ENCODE measurements around the gene CD109.
"Not testable (repeated sequence)": the region's sequence is repeated elsewhere in the genome, so short reads cannot be mapped to it uniquely, and the experiment has no call there.

Gene CD109

DNA sequence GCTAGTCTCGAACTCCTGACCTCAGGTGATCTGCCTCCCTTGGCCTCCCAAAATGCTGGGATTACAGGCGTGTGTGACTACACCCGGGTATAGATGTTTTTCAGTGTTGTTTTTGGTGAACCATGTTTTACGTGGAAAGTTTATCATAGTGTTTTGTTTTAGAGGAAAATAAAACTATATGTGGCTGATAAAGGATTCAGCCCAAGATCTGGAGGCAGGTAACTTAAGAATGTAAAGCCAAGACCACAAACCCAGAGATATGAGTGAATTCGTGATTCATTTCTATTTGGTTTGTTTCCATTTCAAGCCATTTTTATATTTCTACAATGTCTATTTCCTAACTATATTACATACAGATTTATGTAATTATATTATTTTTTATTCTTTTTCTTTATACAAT, 16.2 kb upstream of the CD109 start:
- in situ Hi-C loops (cut with HindIII; ENCODE audit: low pct_ligation_motif_present, low pct_unique_long_range_greater_than_20kb, low sequenced_read_pairs), result not testable (repeated sequence)

DNA sequence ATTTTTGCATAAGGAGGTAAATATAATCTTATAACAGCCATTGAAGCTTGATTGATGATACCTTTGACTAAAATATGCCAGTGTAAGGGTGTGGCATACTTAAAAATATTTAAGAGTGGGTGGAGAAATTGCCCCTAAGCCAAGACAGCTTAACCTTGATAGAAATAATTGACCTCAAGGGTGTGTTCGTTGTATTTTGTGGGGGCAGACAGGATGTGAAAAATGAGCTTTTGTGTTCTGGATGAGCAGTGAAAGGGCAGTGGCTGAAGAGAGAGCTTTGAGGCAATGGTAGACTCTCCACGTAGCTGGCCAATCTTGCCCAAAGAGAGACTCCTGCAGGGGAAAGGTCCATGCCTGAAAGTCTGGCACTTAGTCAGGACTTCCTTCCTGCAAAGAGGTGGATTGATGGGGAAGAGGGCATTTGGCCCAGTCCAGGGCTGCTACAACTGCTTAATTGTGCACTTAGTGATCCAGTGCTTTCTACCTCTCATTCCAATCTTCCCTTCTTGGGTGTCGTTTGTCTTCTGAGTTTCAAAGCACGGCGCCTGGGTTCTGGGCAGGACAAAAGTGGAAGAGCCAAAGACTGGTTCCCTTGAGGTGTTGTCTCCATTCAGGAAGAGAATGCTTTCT, 15.6 kb upstream of the CD109 start:
- DNase-seq, result no peak
- in situ Hi-C loops (cut with HindIII; ENCODE audit: low pct_ligation_motif_present, low pct_unique_long_range_greater_than_20kb, low sequenced_read_pairs), result no loop called here

More for the DNA sequence above, 16.2 kb upstream of the CD109 start:
- not testable (repeated sequence) for DNase-seq

DNA sequence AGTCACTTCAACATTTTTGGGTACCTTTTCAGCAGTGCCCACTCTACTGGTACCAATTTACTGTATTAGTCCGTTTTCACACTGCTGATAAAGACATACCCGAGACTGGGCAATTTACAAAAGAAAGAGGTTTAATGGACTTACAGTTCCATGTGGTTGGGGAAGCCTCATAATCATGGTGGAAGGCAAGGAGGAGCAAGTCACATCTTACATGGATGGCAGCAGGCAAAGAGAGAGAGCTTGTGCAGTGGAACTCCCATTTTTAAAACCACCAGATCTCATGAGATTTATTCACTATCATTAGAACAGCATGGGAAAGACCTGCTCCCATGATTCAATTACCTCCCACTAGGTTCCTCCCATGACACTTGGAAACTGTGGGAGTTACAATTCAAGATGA, 12.4 kb upstream of the CD109 start:
- in situ Hi-C loops (cut with HindIII; ENCODE audit: low pct_ligation_motif_present, low pct_unique_long_range_greater_than_20kb, low sequenced_read_pairs); DNase-seq: not testable (repeated sequence)

DNA sequence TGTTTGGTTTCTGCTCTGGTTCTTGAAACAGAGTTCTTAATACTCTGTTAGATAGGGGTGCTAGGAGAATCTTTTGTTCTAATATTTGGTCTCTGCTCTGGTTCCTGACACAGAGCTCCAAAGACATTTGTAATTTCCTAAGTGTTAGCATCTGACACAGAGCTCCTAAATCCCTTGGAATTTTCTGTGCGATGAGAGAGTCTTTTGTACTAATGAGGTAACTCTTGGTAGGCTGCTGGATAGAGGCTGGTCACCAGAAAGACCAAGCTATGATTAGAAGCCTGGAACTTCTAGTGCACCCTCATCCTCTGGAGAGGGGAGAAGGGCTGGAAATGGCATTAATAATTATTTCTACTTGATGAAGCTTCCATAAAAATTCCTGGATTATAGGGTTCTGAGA, 7.7 kb upstream of the CD109 start:
- in situ Hi-C loops (cut with HindIII; ENCODE audit: low pct_ligation_motif_present, low pct_unique_long_range_greater_than_20kb, low sequenced_read_pairs), result no loop called here
- DNase-seq, result no peak

DNA sequence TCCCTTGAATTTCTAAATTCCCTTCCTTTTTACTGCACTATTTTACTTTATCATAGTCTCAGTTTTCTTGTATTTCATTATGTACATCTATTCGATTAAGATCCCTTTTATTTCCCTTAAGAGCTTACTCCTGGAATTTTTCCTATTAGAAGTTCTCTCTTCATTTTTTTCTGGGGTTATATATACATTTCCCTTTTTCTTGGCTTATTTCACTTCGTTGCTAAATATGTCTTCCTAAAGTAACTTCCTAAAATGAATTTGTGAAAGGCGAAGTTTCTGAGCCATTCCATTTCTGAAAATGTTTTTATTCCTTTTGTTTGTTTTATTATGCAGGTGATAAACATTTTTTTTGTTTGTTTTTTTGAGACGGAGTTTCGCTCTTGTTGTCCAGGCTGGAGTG, 5.9 kb upstream of the CD109 start:
- no peak for DNase-seq
- in situ Hi-C loops (cut with HindIII; ENCODE audit: low pct_ligation_motif_present, low pct_unique_long_range_greater_than_20kb, low sequenced_read_pairs), result no loop called here

DNA sequence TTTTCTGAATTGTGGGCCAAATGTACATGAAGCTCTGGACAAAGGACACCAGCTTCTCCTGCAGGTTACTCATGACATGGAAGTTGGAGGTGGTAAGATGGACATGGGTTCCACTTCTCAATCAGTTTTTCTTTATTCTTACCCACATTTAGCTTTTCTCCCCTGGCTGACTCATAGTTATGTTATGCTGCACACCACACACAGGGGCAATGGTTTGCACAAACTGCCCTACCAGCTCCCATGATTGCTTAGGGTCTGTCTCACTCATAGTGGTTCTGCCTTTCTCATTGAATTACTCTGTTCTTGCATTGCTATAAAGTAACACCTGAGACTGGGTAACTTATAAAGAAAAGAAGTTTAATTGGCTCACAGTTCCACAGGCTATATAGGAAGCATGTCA, 4.5 kb upstream of the CD109 start:
- no peak for DNase-seq
- in situ Hi-C loops (cut with HindIII; ENCODE audit: low pct_ligation_motif_present, low pct_unique_long_range_greater_than_20kb, low sequenced_read_pairs), result no loop called here

DNA sequence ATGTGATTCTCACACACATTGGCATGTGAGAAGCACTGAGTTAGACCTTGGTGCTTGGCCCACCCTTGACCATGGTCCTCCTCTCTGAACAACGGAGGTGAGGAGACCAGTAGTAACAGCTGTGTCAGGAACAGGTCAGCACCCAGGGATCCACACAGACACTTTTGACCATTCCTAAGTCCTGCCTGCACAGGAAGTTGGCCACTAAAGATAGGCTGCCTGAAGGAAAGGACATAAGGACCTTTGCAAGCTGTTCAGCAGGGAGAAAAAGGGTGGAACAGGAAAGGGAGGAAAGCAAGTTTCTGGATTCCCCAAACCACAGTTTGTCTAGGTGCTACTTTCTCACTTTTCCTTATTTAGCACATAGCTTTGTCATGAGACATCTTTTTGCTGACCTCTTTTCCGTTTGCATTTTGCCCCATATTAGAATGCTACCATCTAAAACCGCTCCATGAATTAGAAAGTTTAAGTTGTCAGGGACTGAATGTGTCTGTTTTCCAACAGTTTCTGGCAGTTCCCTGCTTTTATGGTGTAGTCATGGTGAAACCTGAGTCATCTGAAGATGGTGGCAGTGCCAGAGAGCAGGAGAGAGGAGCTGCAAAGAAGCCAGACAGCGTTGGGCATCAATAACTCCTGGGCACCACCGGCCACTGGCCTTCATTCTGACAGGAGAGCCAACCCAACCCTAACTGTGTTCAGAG, 1.1 kb upstream of the CD109 start:
- in situ Hi-C loops (cut with HindIII; ENCODE audit: low pct_ligation_motif_present, low pct_unique_long_range_greater_than_20kb, low sequenced_read_pairs), result no loop called here
- peak; percentile 64 for DNase-seq

DNA sequence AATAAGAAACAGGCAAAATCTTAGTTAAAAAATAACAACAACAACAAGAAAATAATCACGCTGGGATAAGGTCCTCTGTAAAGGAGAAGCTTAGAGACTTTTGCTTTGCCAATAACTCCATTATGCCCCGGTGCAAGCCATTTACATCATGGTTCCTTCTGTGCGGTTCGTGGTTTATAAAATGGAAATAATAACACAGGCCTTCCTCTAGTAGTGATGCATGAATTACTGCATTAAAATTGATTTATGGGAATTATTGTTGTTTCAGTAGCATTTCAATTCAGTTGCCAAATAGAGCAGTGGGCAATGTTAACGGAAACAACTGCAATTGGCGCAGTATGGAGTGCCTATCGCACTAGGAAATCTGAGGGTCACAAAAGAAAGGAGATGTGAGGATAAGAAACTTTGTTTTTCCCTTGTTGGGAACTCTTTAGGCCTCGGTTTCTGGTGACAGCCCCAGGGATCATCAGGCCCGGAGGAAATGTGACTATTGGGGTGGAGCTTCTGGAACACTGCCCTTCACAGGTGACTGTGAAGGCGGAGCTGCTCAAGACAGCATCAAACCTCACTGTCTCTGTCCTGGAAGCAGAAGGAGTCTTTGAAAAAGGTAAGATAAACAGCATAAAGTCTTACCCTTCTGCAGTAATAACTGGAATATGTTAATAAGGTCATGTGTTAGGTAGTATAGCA, 1.1 kb downstream of the CD109 start:
- in situ Hi-C loops (cut with HindIII; ENCODE audit: low pct_ligation_motif_present, low pct_unique_long_range_greater_than_20kb, low sequenced_read_pairs), result no loop called here
- no peak for DNase-seq

DNA sequence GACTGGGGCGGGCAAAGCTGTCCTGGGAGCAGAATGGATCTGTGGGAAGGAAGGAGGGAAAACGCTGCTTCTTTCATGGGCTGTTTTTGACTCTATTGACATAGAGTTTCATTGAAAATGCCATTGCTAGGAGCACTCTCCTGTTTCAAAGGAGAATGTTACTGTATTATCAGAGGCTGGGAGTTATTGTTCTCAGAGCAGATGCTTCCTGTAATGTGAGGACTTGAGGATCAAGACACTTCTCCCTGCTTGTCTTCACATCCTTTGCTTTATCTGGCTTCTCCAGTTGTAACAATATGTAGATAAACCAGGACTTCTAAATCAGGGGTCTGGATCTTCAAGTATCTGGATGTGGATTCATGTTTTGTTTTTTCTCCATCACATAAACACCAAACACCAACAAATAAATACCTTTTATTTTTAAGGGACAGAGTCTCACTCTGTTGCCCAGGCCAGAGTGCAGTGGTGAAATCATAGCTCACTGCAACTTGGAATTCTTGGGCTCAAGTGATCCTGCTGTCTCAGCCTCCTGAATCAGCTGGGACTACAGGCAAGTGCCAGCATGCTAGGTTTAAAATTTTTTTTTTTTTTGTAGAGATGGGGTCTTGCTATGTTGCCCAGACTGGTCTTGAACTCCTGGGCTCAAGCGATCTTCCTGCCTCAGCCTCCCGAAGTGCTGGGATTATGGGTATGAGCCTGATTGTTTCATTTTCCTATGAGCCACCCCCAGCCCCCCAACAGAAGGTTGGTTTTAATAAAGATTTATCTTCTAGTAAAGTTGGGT, 3.9 kb downstream of the CD109 start:
- DNase-seq, result no peak
- in situ Hi-C loops (cut with HindIII; ENCODE audit: low pct_ligation_motif_present, low pct_unique_long_range_greater_than_20kb, low sequenced_read_pairs), result no loop called here

DNA sequence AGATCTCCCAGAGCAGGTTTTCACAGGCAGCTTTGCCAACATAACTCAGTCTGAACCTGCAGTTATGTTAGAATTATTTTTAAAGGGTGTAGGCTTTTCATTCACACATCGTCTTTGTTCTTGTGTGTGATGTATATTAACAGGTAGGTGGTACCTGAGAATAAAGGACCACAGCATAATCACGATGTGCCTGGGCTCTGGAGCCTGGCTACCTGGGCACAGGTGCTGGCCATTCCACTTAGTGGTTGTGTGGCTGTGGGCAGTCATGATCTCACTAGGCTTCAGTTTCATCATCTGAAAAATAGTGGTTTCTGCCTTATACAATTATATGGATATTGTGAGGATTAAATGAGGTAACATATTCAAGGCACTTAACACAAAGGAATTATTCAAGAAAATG, 6.4 kb downstream of the CD109 start:
- in situ Hi-C loops (cut with HindIII; ENCODE audit: low pct_ligation_motif_present, low pct_unique_long_range_greater_than_20kb, low sequenced_read_pairs), result no loop called here
- no peak for DNase-seq

DNA sequence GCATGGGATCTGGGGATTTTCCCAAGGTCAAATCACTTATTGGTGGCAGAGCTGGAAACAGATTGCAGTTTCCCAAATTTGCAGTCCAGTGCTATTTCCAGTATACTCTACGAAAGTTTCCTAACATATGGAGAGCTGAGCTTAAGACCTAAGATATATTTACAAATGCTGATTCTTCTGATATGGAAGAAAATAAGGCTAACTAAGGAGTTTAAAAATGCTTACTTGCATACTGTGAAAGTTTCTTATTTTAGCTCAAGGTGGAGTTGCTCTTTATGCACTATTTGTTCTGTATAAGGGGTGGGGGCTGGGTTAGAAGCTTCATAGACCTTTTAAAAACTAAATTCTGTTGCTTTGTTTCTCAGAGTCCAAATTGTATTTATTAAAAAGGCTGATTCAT, 7.5 kb downstream of the CD109 start:
- in situ Hi-C loops (cut with HindIII; ENCODE audit: low pct_ligation_motif_present, low pct_unique_long_range_greater_than_20kb, low sequenced_read_pairs), result no loop called here
- no peak for DNase-seq

DNA sequence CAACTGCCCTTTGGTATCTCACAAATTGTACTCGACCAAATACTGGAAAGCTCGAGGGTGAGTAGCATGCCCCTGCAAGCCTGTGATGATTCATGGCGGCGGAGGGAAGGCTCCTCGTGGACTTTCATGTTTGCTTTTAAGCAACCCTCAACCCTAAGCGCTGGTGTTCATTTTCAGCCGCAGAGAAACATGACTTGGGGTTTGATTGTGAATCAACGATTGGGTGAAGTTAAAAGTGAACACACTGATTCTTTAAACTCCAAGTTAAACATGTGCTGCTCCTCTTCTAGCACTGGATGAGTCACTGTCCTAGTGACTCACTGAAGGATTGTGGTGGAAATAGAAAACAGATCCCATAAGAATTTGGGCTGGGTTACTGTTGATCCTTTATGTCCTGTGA, 8.3 kb downstream of the CD109 start:
- peak; percentile 71 for DNase-seq
- in situ Hi-C loops (cut with HindIII; ENCODE audit: low pct_ligation_motif_present, low pct_unique_long_range_greater_than_20kb, low sequenced_read_pairs), result no loop called here

DNA sequence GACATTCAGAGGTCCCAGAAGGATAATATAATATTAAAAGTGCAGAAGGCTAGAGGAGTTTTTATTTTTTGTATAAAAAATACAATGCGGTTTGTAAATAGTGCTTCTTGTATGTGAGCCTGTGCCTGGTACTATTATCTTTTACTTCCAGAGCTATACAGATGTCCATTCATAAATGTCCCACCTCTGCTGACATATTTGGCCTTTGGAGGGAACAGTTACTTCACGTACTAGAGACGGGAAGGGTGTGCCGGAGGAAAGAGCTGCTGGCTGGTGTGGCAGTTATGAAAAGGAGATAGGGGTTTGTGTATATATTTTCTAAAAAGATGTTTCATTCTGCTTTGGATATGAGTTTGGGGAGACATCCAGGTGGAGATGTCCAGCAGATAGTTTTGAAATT, 8.8 kb downstream of the CD109 start:
- DNase-seq, result no peak
- in situ Hi-C loops (cut with HindIII; ENCODE audit: low pct_ligation_motif_present, low pct_unique_long_range_greater_than_20kb, low sequenced_read_pairs), result no loop called here

DNA sequence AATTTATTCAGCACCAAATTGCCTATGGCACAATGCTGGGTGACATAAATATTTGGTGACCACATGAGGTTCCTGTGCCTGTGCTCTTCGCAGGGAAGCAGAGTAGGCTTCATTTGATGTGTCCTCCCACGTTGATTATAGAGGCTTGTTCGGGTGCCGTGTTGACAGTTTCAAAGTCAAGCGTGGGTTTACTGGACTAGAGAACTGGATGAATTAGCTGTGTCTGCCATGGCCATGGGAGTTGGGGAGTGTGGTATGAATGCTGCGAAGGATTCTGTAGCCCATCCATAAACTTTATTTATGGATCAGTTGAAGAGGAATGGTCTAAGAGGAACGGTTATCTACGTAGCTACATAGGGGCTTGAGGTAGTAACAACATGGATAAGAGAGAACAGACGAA, 11.0 kb downstream of the CD109 start:
- in situ Hi-C loops (cut with HindIII; ENCODE audit: low pct_ligation_motif_present, low pct_unique_long_range_greater_than_20kb, low sequenced_read_pairs), result no loop called here
- no peak for DNase-seq

DNA sequence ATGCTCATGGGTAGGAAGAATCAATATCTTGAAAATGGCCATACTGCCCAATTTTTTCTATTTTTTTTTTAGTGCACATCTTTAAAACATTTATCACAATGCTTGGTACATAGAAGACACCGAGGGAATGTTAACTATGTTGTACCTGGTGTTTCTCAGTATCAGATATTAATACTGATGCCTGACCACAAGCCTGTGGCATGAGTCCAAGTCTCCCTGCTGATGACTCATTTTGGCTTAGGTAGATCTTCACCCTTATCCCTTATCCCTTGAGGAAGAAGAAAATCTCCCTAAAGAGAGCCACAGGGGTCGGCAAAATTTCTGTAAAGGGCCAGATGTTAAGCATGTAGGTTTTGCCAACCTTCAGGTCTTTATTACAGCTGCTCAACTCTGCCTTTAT, 14.5 kb downstream of the CD109 start:
- in situ Hi-C loops (cut with HindIII; ENCODE audit: low pct_ligation_motif_present, low pct_unique_long_range_greater_than_20kb, low sequenced_read_pairs), result no loop called here
- DNase-seq, result peak; percentile 65

DNA sequence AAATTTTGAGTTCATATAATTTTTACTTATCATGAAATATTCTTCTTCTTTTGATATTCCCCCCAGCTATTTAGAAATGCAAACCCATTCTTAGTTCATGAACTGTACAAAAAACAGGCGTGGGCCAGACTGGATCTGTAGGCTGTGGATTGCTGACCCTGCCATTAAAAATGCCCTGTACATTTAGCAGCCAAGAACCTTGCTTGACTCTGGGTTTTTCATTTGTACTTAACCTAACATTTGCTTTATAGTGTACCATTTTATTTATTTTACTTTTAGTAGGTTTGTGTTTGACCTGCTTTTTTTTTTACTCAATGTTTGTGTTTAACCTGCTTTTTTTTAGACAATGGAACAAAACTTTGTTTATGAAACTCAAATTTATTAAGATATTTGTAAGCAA, 14.9 kb downstream of the CD109 start:
- in situ Hi-C loops (cut with HindIII; ENCODE audit: low pct_ligation_motif_present, low pct_unique_long_range_greater_than_20kb, low sequenced_read_pairs), result no loop called here
- no peak for DNase-seq

DNA sequence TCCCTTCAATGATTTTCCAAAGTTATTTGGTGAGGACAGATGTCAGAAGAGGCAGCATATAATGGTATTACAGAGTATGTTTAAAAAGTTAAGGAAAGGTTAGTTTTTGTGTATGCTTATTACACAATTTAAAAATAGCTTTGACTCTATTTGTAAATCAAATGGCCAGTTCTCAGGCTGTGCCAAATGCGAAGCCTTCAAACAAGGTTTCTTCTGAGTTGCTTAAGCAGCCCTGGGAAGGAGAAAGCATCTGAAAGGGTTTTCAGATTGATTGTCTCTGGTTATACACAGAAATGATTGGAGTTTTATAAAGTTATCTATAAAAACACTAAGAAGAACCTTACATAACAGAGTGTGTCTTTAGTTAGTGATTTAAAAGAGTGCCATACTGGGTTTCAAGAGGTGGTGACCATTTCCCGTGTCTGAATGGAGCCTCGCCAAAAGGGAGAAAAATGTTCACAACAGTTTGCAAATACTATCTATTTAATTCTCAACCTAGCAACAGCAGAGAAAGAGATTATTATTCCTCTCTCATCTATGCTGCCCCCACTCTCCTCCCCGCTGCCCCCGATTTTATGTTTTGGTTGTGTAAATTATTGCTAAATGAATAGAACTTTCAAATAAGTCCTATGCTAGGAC, 16.7 kb downstream of the CD109 start:
- in situ Hi-C loops (cut with HindIII; ENCODE audit: low pct_ligation_motif_present, low pct_unique_long_range_greater_than_20kb, low sequenced_read_pairs), result no loop called here

DNA sequence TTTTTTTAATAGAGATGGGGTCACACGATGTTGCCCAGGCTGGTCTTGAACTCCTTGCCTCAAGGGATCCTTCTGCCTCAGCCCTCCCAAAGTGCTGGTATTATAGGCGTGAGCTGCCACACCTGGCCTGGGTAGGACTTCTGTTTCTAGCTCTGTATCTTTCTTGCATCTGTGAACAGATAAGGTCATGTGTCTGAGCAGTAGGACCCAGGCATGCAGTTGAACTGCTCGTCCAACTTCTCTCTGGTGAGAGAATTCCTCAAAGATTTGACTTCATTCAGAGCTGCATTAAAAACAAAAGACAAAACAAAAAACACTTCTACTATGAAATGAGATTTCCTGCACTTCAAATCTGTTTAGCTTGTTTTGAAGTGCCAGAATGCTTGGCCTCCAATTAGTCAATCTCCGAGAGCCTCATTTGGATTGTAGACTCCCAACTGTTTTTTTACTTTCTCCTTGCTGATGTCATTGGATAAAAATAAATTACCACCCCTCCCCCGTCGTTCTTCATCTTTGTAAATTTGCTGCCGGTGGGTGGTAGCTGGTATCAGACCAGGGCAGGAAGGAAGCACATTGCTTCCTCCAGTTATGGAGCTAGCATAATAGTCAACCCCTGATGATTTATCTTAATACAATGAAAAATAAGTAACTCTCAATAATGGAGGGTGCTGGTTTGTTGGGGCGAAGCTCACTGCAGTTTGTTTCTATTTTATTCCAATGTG, 17.6 kb downstream of the CD109 start:
- in situ Hi-C loops (cut with HindIII; ENCODE audit: low pct_ligation_motif_present, low pct_unique_long_range_greater_than_20kb, low sequenced_read_pairs), result no loop called here
- DNase-seq, result no peak

More for the DNA sequence above, 16.7 kb downstream of the CD109 start:
- DNase-seq, result no peak

Measured in ACHN (cell line).